Measurements from ENCODE around the gene DENND5A.
"Not testable (repeated sequence)": the region's sequence is repeated elsewhere in the genome, so short reads cannot be mapped to it uniquely, and the experiment has no call there.

Gene DENND5A

GRCh38 chr11:9176550-9176949 is 88.6 kb downstream of the DENND5A start:
- H3K36me3 ChIP-seq (replicated peaks) = peaks cover 40% of the 10 kb centered on the region
- in situ Hi-C loops (cut with HindIII; ENCODE audit: low pct_ligation_motif_present, low sequenced_read_pairs) = no loop called here
- no peak for TF ChIP-seq CTCF (IDR thresholded peaks at IDR 0.05; ENCODE audit: low read depth, low read length, missing control alignments)
- no peak for DNase-seq
- H3K27ac ChIP-seq = no peak overlapping the region
- H3K4me3 ChIP-seq (ENCODE audit: low read depth, low read length) = no peak overlapping the region
- H3K27me3 ChIP-seq (replicated peaks) = no peaks in the 10 kb centered on the region

GRCh38 chr11:9176136-9176535 is 89.0 kb downstream of the DENND5A start:
- no peak overlapping the region for H3K4me3 ChIP-seq (ENCODE audit: low read depth, low read length)
- peaks cover 40% of the 10 kb centered on the region for H3K36me3 ChIP-seq (replicated peaks)
- H3K27ac ChIP-seq = no peak overlapping the region
- no peaks in the 10 kb centered on the region for H3K27me3 ChIP-seq (replicated peaks)
- DNase-seq = no peak
- TF ChIP-seq CTCF (IDR thresholded peaks at IDR 0.05; ENCODE audit: low read depth, low read length, missing control alignments) = no peak
- in situ Hi-C loops (cut with HindIII; ENCODE audit: low pct_ligation_motif_present, low sequenced_read_pairs) = no loop called here

GRCh38 chr11:9172389-9172788 is 92.8 kb downstream of the DENND5A start:
- Histone ChIP-seq H3K27me3 (replicated peaks) (no peaks in the 10 kb centered on the region), H3K36me3 (replicated peaks) (peaks cover 33% of the 10 kb centered on the region), H3K27ac (no peak overlapping the region), H3K4me3 (ENCODE audit: low read depth, low read length) (no peak overlapping the region)
- in situ Hi-C loops (cut with HindIII; ENCODE audit: low pct_ligation_motif_present, low sequenced_read_pairs) = no loop called here
- TF ChIP-seq CTCF (IDR thresholded peaks at IDR 0.05; ENCODE audit: low read depth, low read length, missing control alignments) = no peak
- no peak for DNase-seq

GRCh38 chr11:9170450-9170849 is 94.7 kb downstream of the DENND5A start:
- Histone ChIP-seq H3K27ac (no peak overlapping the region), H3K36me3 (replicated peaks) (peaks cover 34% of the 10 kb centered on the region), H3K27me3 (replicated peaks) (no peaks in the 10 kb centered on the region), H3K4me3 (ENCODE audit: low read depth, low read length) (no peak overlapping the region)
- no peak for TF ChIP-seq CTCF (IDR thresholded peaks at IDR 0.05; ENCODE audit: low read depth, low read length, missing control alignments)
- DNase-seq = peak; percentile 70
- in situ Hi-C loops (cut with HindIII; ENCODE audit: low pct_ligation_motif_present, low sequenced_read_pairs) = no loop called here

- Histone ChIP-seq H3K4me3 (ENCODE audit: low read depth, low read length) (no peak overlapping the region), H3K36me3 (replicated peaks) (peaks cover 38% of the 10 kb centered on the region), H3K27me3 (replicated peaks) (no peaks in the 10 kb centered on the region), H3K27ac (no peak overlapping the region)
- in situ Hi-C loops (cut with HindIII; ENCODE audit: low pct_ligation_motif_present, low sequenced_read_pairs) = no loop called here
- no peak for TF ChIP-seq CTCF (IDR thresholded peaks at IDR 0.05; ENCODE audit: low read depth, low read length, missing control alignments)
- no peak for DNase-seq
These were observed 95.4 kb downstream of the DENND5A start for GRCh38 chr11:9169595-9170295.

GRCh38 chr11:9161991-9162390 is 103.2 kb downstream of the DENND5A start:
- H3K36me3 ChIP-seq (replicated peaks) = peaks cover 44% of the 10 kb centered on the region
- in situ Hi-C loops (cut with HindIII; ENCODE audit: low pct_ligation_motif_present, low sequenced_read_pairs); H3K27ac ChIP-seq: not testable (repeated sequence)

More at GRCh38 chr11:9161991-9162390, 103.2 kb downstream of the DENND5A start:
- not testable (repeated sequence) for H3K27me3 ChIP-seq (replicated peaks); DNase-seq; H3K4me3 ChIP-seq (ENCODE audit: low read depth, low read length)

All from brain microvascular endothelial cell (primary cell).